Measurements from ENCODE around the gene P2RY8. TPM values are rescaled to one million over a fixed set of nuclear protein-coding genes. Genes with fewer than 3 reads are reported as not detected.

The P2RY8 gene
- total RNA-seq, 2 experiments from 2014 or later, result 87.6 to 92.4 TPM

GRCh38 chrX:1420371-1420770 is 116.6 kb downstream of the P2RY8 start:
- peak overlapping the region; percentile 46 for H3K27ac Mint-ChIP-seq
- no peak for ATAC-seq (ENCODE audit: low read depth)
- POLR2A ChIA-PET, result no interaction called here
- H3K9me3 Mint-ChIP-seq, result peaks cover 27% of the 10 kb centered on the region
- no peak overlapping the region for H3K4me3 Mint-ChIP-seq
- no peaks in the 10 kb centered on the region for H3K27me3 Mint-ChIP-seq
- H3K4me1 Mint-ChIP-seq, result peaks cover 6% of the 10 kb centered on the region
- peak; percentile 23 for DNase-seq
- H3K36me3 Mint-ChIP-seq, result peaks cover 59% of the 10 kb centered on the region

GRCh38 chrX:1419545-1420355 is 117.2 kb downstream of the P2RY8 start:
- Mint-ChIP-seq H3K27me3 (no peaks in the 10 kb centered on the region), H3K27ac (peak overlapping the region; percentile 46), H3K4me3 (no peak overlapping the region), H3K9me3 (peaks cover 21% of the 10 kb centered on the region), H3K4me1 (peaks cover 6% of the 10 kb centered on the region), H3K36me3 (peaks cover 53% of the 10 kb centered on the region)
- ATAC-seq (ENCODE audit: low read depth) (no peak), DNase-seq (peak; percentile 25)
- POLR2A ChIA-PET, result no interaction called here

GRCh38 chrX:1418901-1419544 is 118.0 kb downstream of the P2RY8 start:
- POLR2A ChIA-PET, result no interaction called here
- H3K27me3 Mint-ChIP-seq, result no peaks in the 10 kb centered on the region
- H3K27ac Mint-ChIP-seq, result no peak overlapping the region
- DNase-seq (peak; percentile 27), ATAC-seq (ENCODE audit: low read depth) (peak; percentile 7)
- H3K9me3 Mint-ChIP-seq, result peaks cover 16% of the 10 kb centered on the region
- peaks cover 50% of the 10 kb centered on the region for H3K36me3 Mint-ChIP-seq
- H3K4me1 Mint-ChIP-seq, result peaks cover 6% of the 10 kb centered on the region
- no peak overlapping the region for H3K4me3 Mint-ChIP-seq

DNA sequence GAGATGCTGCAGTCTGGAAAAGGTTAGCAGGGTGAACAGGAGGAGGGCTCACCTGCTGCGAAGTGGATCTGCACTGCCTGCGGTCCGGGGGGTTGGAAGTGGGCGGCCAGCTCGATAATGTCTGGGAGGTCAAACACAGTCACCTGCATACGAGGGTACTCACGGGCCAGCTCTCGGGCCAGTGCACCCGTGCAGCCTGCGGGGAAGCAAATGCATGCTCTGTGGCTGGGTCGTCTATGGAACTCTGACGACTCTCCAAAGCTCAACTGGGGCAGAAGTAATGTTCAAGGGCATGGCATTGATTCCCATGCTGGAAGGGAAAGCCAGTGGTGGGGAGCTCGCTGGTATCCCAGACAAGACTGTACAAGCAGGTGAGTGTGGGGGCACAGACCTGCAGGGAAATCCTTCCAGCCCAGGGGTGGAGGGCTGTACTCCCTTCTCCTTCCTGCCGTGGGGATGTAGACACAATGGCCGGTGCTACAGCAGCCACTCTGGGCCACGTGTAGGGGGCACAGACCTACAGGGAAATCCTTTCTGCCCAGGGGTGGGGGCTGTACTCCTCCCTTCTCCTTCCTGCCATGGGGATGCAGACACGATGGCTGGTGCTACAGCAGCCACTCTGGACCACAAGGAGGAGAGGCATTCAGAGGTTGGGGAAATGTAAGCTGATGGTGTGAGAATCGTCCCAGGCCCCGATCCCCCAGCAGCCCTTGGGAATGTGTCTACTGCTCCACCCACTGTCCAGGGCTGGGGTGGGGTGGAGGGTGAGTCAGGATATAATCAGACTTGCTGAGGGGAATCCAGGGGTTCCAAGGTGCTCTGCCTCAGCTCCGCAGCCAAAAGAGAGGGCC is 118.8 kb downstream of the P2RY8 start:
- Mint-ChIP-seq H3K27ac (no peak overlapping the region), H3K4me1 (peaks cover 6% of the 10 kb centered on the region), H3K9me3 (peaks cover 8% of the 10 kb centered on the region), H3K36me3 (peaks cover 47% of the 10 kb centered on the region), H3K4me3 (no peak overlapping the region), H3K27me3 (no peaks in the 10 kb centered on the region)
- ATAC-seq (ENCODE audit: low read depth) (no peak), DNase-seq (peak; percentile 20)
- POLR2A ChIA-PET, result no interaction called here

DNA sequence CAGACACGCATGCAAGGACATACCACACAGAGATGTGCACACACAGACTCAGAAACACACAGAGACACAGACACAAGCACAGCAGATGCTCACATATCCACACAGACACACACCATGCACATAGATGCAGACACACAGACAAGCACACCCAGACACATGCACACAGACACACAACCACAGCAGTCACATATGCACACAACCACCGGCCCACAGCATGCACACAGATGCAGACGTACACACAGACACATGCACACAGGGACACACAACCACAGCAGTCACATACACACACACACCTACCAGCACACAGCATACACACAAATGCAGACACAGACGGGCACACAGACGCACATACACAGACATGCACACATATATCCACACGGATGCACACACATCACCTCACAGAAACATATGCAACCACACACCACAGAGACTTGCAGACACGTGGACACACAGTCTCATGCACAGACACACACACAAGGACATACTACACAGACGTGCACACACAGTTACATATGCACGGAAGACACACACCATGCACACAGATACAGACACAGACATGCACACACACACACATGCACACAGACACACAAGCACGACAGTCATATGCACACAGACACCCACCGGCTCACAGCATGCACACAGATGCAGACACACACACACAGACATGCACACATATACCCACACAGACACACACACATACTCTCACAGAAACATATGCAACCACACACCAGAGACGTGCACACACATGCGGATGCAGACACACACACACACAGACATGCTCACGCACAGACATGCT is 119.8 kb downstream of the P2RY8 start:
- no peak overlapping the region for H3K4me3 Mint-ChIP-seq
- ATAC-seq (ENCODE audit: low read depth) (no peak), DNase-seq (peak; percentile 7)
- peaks cover 6% of the 10 kb centered on the region for H3K9me3 Mint-ChIP-seq
- H3K27me3 Mint-ChIP-seq, result no peaks in the 10 kb centered on the region
- H3K4me1 Mint-ChIP-seq, result peaks cover 6% of the 10 kb centered on the region
- POLR2A ChIA-PET, result no interaction called here
- H3K36me3 Mint-ChIP-seq, result peaks cover 42% of the 10 kb centered on the region
- no peak overlapping the region for H3K27ac Mint-ChIP-seq

- POLR2A ChIA-PET, result no interaction called here
- Mint-ChIP-seq H3K36me3 (peaks cover 34% of the 10 kb centered on the region), H3K27ac (no peak overlapping the region), H3K4me1 (peaks cover 5% of the 10 kb centered on the region), H3K9me3 (peaks cover 3% of the 10 kb centered on the region), H3K27me3 (no peaks in the 10 kb centered on the region), H3K4me3 (no peak overlapping the region)
- DNase-seq, result peak; percentile 11
- ATAC-seq (ENCODE audit: low read depth), result no peak
Measured at GRCh38 chrX:1416327-1416784, 120.6 kb downstream of the P2RY8 start.

Other genes with a start within 250 kb of the P2RY8 start
- gene IL3RA, start 200.4 kb downstream of the P2RY8 start, total RNA-seq, result under 1 TPM; 0.17 to 0.77 TPM
- 100 to 1,000 TPM; 235 to 241 TPM for gene SLC25A6, start 145.1 kb downstream of the P2RY8 start, total RNA-seq
- gene ASMTL, start 84.3 kb downstream of the P2RY8 start, total RNA-seq, result 10 to 100 TPM; 39.4 to 42.2 TPM
- 10 to 100 TPM; 87.8 to 88.1 TPM for gene AKAP17A, start 54.4 kb upstream of the P2RY8 start, total RNA-seq
- gene ASMT, start 77.9 kb upstream of the P2RY8 start, total RNA-seq, result not detected

Data from activated naive CD8-positive, alpha-beta T cell treated with anti-CD3 and anti-CD28 coated beads, Interleukin-2, amount 10 ng/mL, durations not matched to agents 7 days and 5 days (primary cell).